CD4-positive, alpha-beta T cell treated with Interleukin-1 beta for 1 hour (primary cell): ENCODE results near the gene TAOK1.
"Not testable (repeated sequence)": the region's sequence is repeated elsewhere in the genome, so short reads cannot be mapped to it uniquely, and the experiment has no call there.

Source experiments
- DNase-seq, 2 donors: peaks; one replicate each; pipeline ENCODE4 v3.0.0-alpha.2; 2020 to 2022

The TAOK1 gene

GRCh38 chr17:29555840-29556239 lies 165.7 kb downstream of the TAOK1 start:
- DNase-seq: no peak

GRCh38 chr17:29557085-29557738 lies 167.0 kb downstream of the TAOK1 start:
- no peak for DNase-seq

- DNase-seq: no peak
Measured at GRCh38 chr17:29557739-29558116, 167.6 kb downstream of the TAOK1 start.

GRCh38 chr17:29558139-29558538 lies 168.0 kb downstream of the TAOK1 start:
- not testable (repeated sequence) for DNase-seq

GRCh38 chr17:29559640-29560039 lies 169.5 kb downstream of the TAOK1 start:
- DNase-seq: no peak

- peak in 1 of 2 donors; percentile 28 for DNase-seq
Measured at GRCh38 chr17:29560316-29560715, 170.2 kb downstream of the TAOK1 start.

GRCh38 chr17:29561554-29562517 lies 171.7 kb downstream of the TAOK1 start:
- DNase-seq: peak; percentile 21 to 65

- no peak for DNase-seq
Measured at GRCh38 chr17:29562615-29563014, 172.5 kb downstream of the TAOK1 start.

GRCh38 chr17:29563816-29564215 lies 173.7 kb downstream of the TAOK1 start:
- peak in 1 of 2 donors; percentile 51 for DNase-seq

GRCh38 chr17:29565643-29566472 lies 175.7 kb downstream of the TAOK1 start:
- peak; percentile 56 to 62 for DNase-seq

GRCh38 chr17:29566473-29567303 lies 176.5 kb downstream of the TAOK1 start, which contains the start of gene ABHD15:
Gene ABHD15 (minus strand): TSS chr17:29567037. CDS start chr17:29566966, 71 bp downstream.
- peak; percentile 56 to 57 for DNase-seq

GRCh38 chr17:29567304-29567553 lies 177.1 kb downstream of the TAOK1 start:
- no peak for DNase-seq

GRCh38 chr17:29567554-29568330 lies 177.6 kb downstream of the TAOK1 start:
- DNase-seq: peak; percentile 78 to 80

- DNase-seq: peak; percentile 88 to 93
Measured at GRCh38 chr17:29568331-29569244, 178.4 kb downstream of the TAOK1 start, which contains the start of gene TP53I13. Gene TP53I13 (plus strand): TSS chr17:29568701. CDS start chr17:29568759, 58 bp downstream.

- no peak for DNase-seq
Measured at GRCh38 chr17:29569245-29569950, 179.2 kb downstream of the TAOK1 start.

GRCh38 chr17:29570521-29570920 lies 180.4 kb downstream of the TAOK1 start:
- DNase-seq: no peak

- no peak for DNase-seq
Measured at GRCh38 chr17:29571486-29571882, 181.3 kb downstream of the TAOK1 start.

- no peak for DNase-seq
Measured at GRCh38 chr17:29571883-29572681, 181.9 kb downstream of the TAOK1 start.
